ENCODE results near the gene GOLM1.

GRCh38 chr9:86072394-86072877 is 26.9 kb downstream of the GOLM1 start:
- TF ChIP-seq PHF21A (CRISPR knock-in tag; IDR thresholded peaks at IDR 0.05) = no peak
- TF ChIP-seq CEBPB (IDR thresholded peaks at IDR 0.05; ENCODE audit: borderline replicate concordance, low read depth, low read length) = no peak
- TF ChIP-seq SIX4 (CRISPR knock-in tag; IDR thresholded peaks at IDR 0.05) = no peak
- no peak for TF ChIP-seq NCOA5 (CRISPR knock-in tag; IDR thresholded peaks at IDR 0.05)
- no peak for TF ChIP-seq ZKSCAN8 (CRISPR knock-in tag; IDR thresholded peaks at IDR 0.05; ENCODE audit: borderline replicate concordance)
- TF ChIP-seq CTCF (CRISPR knock-in tag; IDR thresholded peaks at IDR 0.05) = no peak
- no peak for TF ChIP-seq CBFB (CRISPR knock-in tag; IDR thresholded peaks at IDR 0.05)
- no peak for TF ChIP-seq HDAC1 (CRISPR knock-in tag; IDR thresholded peaks at IDR 0.05)
- no peak for TF ChIP-seq GABPB1 (CRISPR knock-in tag; IDR thresholded peaks at IDR 0.05)
- TF ChIP-seq TBP (CRISPR knock-in tag; IDR thresholded peaks at IDR 0.05) = no peak
- TF ChIP-seq ASH2L (IDR thresholded peaks at IDR 0.05; ENCODE audit: insufficient read length, low read depth, low read length) = no peak
